H1 (cell line): ENCODE data around the gene EYA2. TPM values are rescaled to one million over a fixed set of nuclear protein-coding genes. Genes with fewer than 3 reads are reported as not detected.
A peak's percentile ranks its signal among the peaks of the same experiment; 100 is the strongest.

Source experiments
- CTCF ChIA-PET: fragments of 300-600 bp; sonication (Branson Sonifier 250); formaldehyde crosslinking; loops from one replicate; lab custom pipeline; 2021; ENCODE audit not compliant: partially characterized antibody; lab: Charles Lee
- POLR2A ChIA-PET: fragments of 300-600 bp; sonication (Branson Sonifier 250); formaldehyde crosslinking; loops from one replicate; lab custom pipeline; 2021; ENCODE audit warnings: inconsistent platforms; ENCODE audit not compliant: partially characterized antibody; lab: Charles Lee
- DNase-seq, 2 experiments: peaks; one replicate each; pipeline versions ENCODE4 v3.0.0 to v3.0.0-alpha.2; 2010 to 2022; ENCODE audit warnings: low spot score in 2 of 2, low read depth in 1 of 2, mixed read lengths in 1 of 2
- FAIRE-seq: peaks from 2 replicates; lab custom pipeline; 2011; peaks lifted over from hg19 to GRCh38; lab: Jason Lieb, UNC
- H2AFZ ChIP-seq: 2 replicates; pipeline ENCODE4 v1.8.1; 2012; ENCODE audit warnings: low read length, inconsistent platforms
- H2AK5ac ChIP-seq: 2 replicates; pipeline ENCODE4 v1.6.1; 2013; ENCODE audit warnings: low read depth, low read length
- H2BK120ac ChIP-seq: replicated peaks from 2 replicates; pipeline ENCODE3; 2013; ENCODE audit warnings: low read depth, low read length, inconsistent platforms
- H2BK12ac ChIP-seq: 2 replicates; pipeline ENCODE4 v1.6.1; 2013; ENCODE audit warnings: low read depth, low read length
- H2BK15ac ChIP-seq: 2 replicates; pipeline ENCODE4 v1.6.1; 2013; ENCODE audit warnings: low read length
- H2BK20ac ChIP-seq: 2 replicates; pipeline ENCODE4 v1.6.1; 2013; ENCODE audit warnings: low read length
- H2BK5ac ChIP-seq: 2 replicates; pipeline ENCODE4 v1.6.1; 2013; ENCODE audit warnings: low read depth, low read length
- H3K14ac ChIP-seq: 2 replicates; pipeline ENCODE4 v1.6.1; 2013; ENCODE audit warnings: inconsistent platforms; ENCODE audit not compliant: insufficient read length
- H3K18ac ChIP-seq: 2 replicates; pipeline ENCODE4 v1.6.1; 2013; ENCODE audit warnings: low read length; ENCODE audit errors: extremely low read depth
- H3K23ac ChIP-seq: 2 replicates; pipeline ENCODE4 v1.6.1; 2013; ENCODE audit warnings: inconsistent platforms; ENCODE audit not compliant: insufficient read length
- H3K23me2 ChIP-seq: 2 replicates; pipeline ENCODE4 v1.6.1; 2013; ENCODE audit warnings: low read depth, low read length
- H3K27ac ChIP-seq: 2 replicates; pipeline ENCODE4 v1.6.1; 2011; ENCODE audit warnings: low read depth, low read length, inconsistent platforms
- H3K27me3 ChIP-seq, 4 experiments: replicated peaks in 1 of 4; 1 replicate in 1 of 4; 2 replicates in 3 of 4; pipeline versions ENCODE4 v1.6.1 to v1.8.1; 2011 to 2013; ENCODE audit warnings: low read length in 3 of 4, mild to moderate bottlenecking in 3 of 4, inconsistent platforms in 2 of 4, mixed read lengths in 2 of 4, moderate library complexity in 1 of 4; ENCODE audit not compliant: control insufficient read depth in 3 of 4, insufficient read depth in 3 of 4; ENCODE audit errors: extremely low read depth in 1 of 4
- H3K36me3 ChIP-seq, 4 experiments: 2 replicates each; pipeline versions ENCODE4 v1.6.1 to v1.8.1; 2011 to 2013; ENCODE audit warnings: mild to moderate bottlenecking in 4 of 4, low read length in 3 of 4, moderate library complexity in 2 of 4, control low read depth in 1 of 4, inconsistent platforms in 1 of 4; ENCODE audit not compliant: insufficient read depth in 4 of 4, control insufficient read depth in 2 of 4
- H3K4ac ChIP-seq: replicated peaks from 2 replicates; pipeline ENCODE3; 2013; ENCODE audit warnings: low read length, low read depth, mixed read lengths, inconsistent platforms; ENCODE audit not compliant: insufficient read length
- H3K4me1 ChIP-seq, 4 experiments: replicated peaks in 1 of 4; 1 replicate in 1 of 4; 2 replicates in 3 of 4; pipeline versions ENCODE4 v1.6.1 to v1.8.1; 2011 to 2013; ENCODE audit warnings: low read length in 3 of 4, inconsistent platforms in 2 of 4, mixed read lengths in 1 of 4; ENCODE audit not compliant: insufficient read depth in 4 of 4, control insufficient read depth in 3 of 4
- H3K4me2 ChIP-seq, 2 experiments: 2 replicates each; pipeline versions ENCODE4 v1.6.1 to v1.8.1; 2011 to 2013; ENCODE audit warnings: low read depth in 2 of 2, low read length in 2 of 2, control low read depth in 1 of 2, inconsistent platforms in 1 of 2, mild to moderate bottlenecking in 1 of 2; ENCODE audit not compliant: insufficient read depth in 1 of 2
- H3K4me3 ChIP-seq, 4 experiments: fragments of 200-600, 300-600 bp in 1 of 4; sonication (generic), shearing (Covaris generic), sonication (Bioruptor Twin) in 1 of 4; 2 replicates each; pipeline versions ENCODE4 v1.5.1 to v1.8.1; 2011 to 2016; ENCODE audit warnings: low read length in 4 of 4, low read depth in 3 of 4, control low read depth in 2 of 4, inconsistent platforms in 2 of 4, mild to moderate bottlenecking in 2 of 4, mixed read lengths in 1 of 4, moderate library complexity in 1 of 4; ENCODE audit not compliant: insufficient read depth in 2 of 4; ENCODE audit errors: extremely low read depth in 1 of 4
- H3K56ac ChIP-seq: replicated peaks from 2 replicates; pipeline ENCODE3; 2013; ENCODE audit warnings: low read depth, mild to moderate bottlenecking, mixed read lengths, low read length, inconsistent platforms; ENCODE audit not compliant: insufficient read length
- H3K79me1 ChIP-seq: 2 replicates; pipeline ENCODE4 v1.6.1; 2013; ENCODE audit warnings: low read depth, low read length, control low read depth
- H3K79me2 ChIP-seq, 2 experiments: 2 replicates each; pipeline versions ENCODE4 v1.6.1 to v1.8.1; 2012 to 2013; ENCODE audit warnings: low read length in 2 of 2, mild to moderate bottlenecking in 2 of 2, inconsistent platforms in 1 of 2; ENCODE audit not compliant: insufficient read depth in 2 of 2, control insufficient read depth in 1 of 2
- H3K9ac ChIP-seq, 4 experiments: replicated peaks in 1 of 4; 1 replicate in 1 of 4; 2 replicates in 3 of 4; pipeline versions ENCODE4 v1.6.1 to v1.8.1; 2011 to 2013; ENCODE audit warnings: low read depth in 3 of 4, low read length in 3 of 4, control low read depth in 2 of 4, mild to moderate bottlenecking in 2 of 4, moderate library complexity in 2 of 4, inconsistent platforms in 1 of 4; ENCODE audit errors: extremely low read depth in 1 of 4
- H3K9me3 ChIP-seq, 2 experiments: 2 replicates each; pipeline versions ENCODE4 v1.6.1 to v1.8.1; 2012 to 2013; ENCODE audit warnings: mild to moderate bottlenecking in 2 of 2, moderate library complexity in 2 of 2, control low read depth in 1 of 2, inconsistent platforms in 1 of 2, low read depth in 1 of 2, low read length in 1 of 2, mixed read lengths in 1 of 2; ENCODE audit not compliant: insufficient read depth in 2 of 2
- H4K20me1 ChIP-seq, 2 experiments: replicated peaks in 1 of 2; 2 replicates each; pipeline versions ENCODE3 to v1.8.1; 2011 to 2013; ENCODE audit warnings: inconsistent platforms in 2 of 2, low read length in 2 of 2, mild to moderate bottlenecking in 1 of 2; ENCODE audit not compliant: insufficient read depth in 2 of 2, control insufficient read depth in 1 of 2
- H4K5ac ChIP-seq: 2 replicates; pipeline ENCODE4 v1.6.1; 2013; ENCODE audit warnings: low read length, low read depth, mixed read lengths, inconsistent platforms; ENCODE audit not compliant: insufficient read length
- H4K8ac ChIP-seq: 2 replicates; pipeline ENCODE4 v1.8.0; 2013; ENCODE audit warnings: mild to moderate bottlenecking, moderate library complexity, low read length, inconsistent platforms; ENCODE audit not compliant: insufficient read depth; ENCODE audit errors: extremely low read depth
- H4K91ac ChIP-seq: replicated peaks from 2 replicates; pipeline ENCODE3; 2013; ENCODE audit warnings: low read length, mixed read lengths, inconsistent platforms; ENCODE audit not compliant: insufficient read length
- ASH2L ChIP-seq: fragments of 200-600, 300-600 bp; sonication (generic); IDR thresholded peaks from one replicate; pipeline ENCODE4 v1.7.1; 2017; ENCODE audit warnings: low read length
- CBX5 ChIP-seq: fragments of 300-800, 300-1000 bp; sonication (generic); IDR thresholded peaks from 2 replicates; pipeline ENCODE4 v1.7.1; 2016; ENCODE audit warnings: antibody characterized with exemption, low read length, low read depth
- CHD1 ChIP-seq: IDR thresholded peaks from 2 replicates; pipeline ENCODE4 v1.6.1; 2012; ENCODE audit warnings: low read depth, low read length, improper control_type of control experiment
- FOSL1 ChIP-seq: IDR thresholded peaks from 2 replicates; pipeline ENCODE4 v1.6.1; 2011; ENCODE audit warnings: mild to moderate bottlenecking, low read depth, low read length, moderate library complexity; ENCODE audit not compliant: insufficient read depth
- HDAC2 ChIP-seq, 2 experiments: fragments of 300-600 bp in 1 of 2; sonication (generic) in 1 of 2; IDR thresholded peaks; 2 replicates each; pipeline ENCODE4 v1.6.1; 2011 to 2012; ENCODE audit warnings: low read depth in 2 of 2, low read length in 2 of 2, mild to moderate bottlenecking in 2 of 2, moderate library complexity in 2 of 2, borderline replicate concordance in 1 of 2, inconsistent platforms in 1 of 2
- KDM1A ChIP-seq: fragments of 200-600, 300-600 bp; sonication (generic); IDR thresholded peaks from 2 replicates; pipeline ENCODE4 v1.7.1; 2016; ENCODE audit warnings: mild to moderate bottlenecking, low read length, borderline replicate concordance
- KDM5A ChIP-seq: fragments of 200-600 bp; IDR thresholded peaks from 2 replicates; pipeline ENCODE4 v1.7.1; 2012; ENCODE audit warnings: mild to moderate bottlenecking, low read length, inconsistent platforms, mixed read lengths
- RAD21 ChIP-seq, 2 experiments: IDR thresholded peaks in 1 of 2; conservative IDR thresholded peaks in 1 of 2; 2 replicates each; pipeline ENCODE4 v1.6.1; 2011; ENCODE audit warnings: low read depth in 2 of 2, low read length in 2 of 2, improper control_type of control experiment in 1 of 2, inconsistent platforms in 1 of 2, mild to moderate bottlenecking in 1 of 2, moderate library complexity in 1 of 2
- SUZ12 ChIP-seq: fragments of 200-600 bp; sonication (generic); IDR thresholded peaks from 2 replicates; pipeline ENCODE4 v1.6.1; 2012; ENCODE audit warnings: mild to moderate bottlenecking, inconsistent platforms, low read length, moderate library complexity, mixed read lengths
- TAF1 ChIP-seq: IDR thresholded peaks from 2 replicates; pipeline ENCODE4 v1.6.1; 2011; ENCODE audit warnings: mild to moderate bottlenecking, low read depth, low read length
- WGBS, 2 experiments: shearing (Covaris generic) in 1 of 2; methylation state at CpG; one replicate each; pipeline versions ENCODE4 v1.1.6 to v1.1.7; 2013 to 2015; ENCODE audit warnings: low lambda C conversion rate in 2 of 2, mixed read lengths in 2 of 2, inconsistent platforms in 1 of 2, low coverage in 1 of 2, missing lambda C conversion rate in 1 of 2; ENCODE audit not compliant: insufficient replicate concordance in 2 of 2, insufficient coverage in 1 of 2, insufficient read length in 1 of 2; ENCODE audit errors: extremely low coverage in 1 of 2, missing lambda C conversion rate in 1 of 2; 5-methylcytosine and 5-hydroxymethylcytosine counted together
- polyA plus RNA-seq, 7 experiments: library from polyadenylated mRNA; depleted of rRNA in 3 of 7; stranded (reverse) in 5 of 7; unstranded in 2 of 7; fragments of >200 nt in 5 of 7; fragments of 200-250 nt in 2 of 7; gene quantifications; 1 replicate in 5 of 7; 2 replicates in 1 of 7; 4 replicates in 1 of 7; pipeline versions ENCODE4 v1.2.1 to v1.2.3, GENCODE V29; 2011 to 2013; ENCODE audit warnings: missing spikeins in 2 of 7, mixed read lengths in 2 of 7
- total RNA-seq: library from RNA; stranded (reverse); fragmentation: NEBNext Ultra II Directional; extraction: Animal tissue kit (Norgen Biotek cat#: 25700); gene quantifications from 2 replicates; pipeline ENCODE4 v1.2.1, GENCODE V29; 2021
- TF ChIP-seq, protein P1 (sequence below): IDR thresholded peaks from 2 replicates; pipeline ENCODE4 v1.6.1; 2011; ENCODE audit warnings: low read length, improper control_type of control experiment

EYA2 gene
- total and polyA plus RNA-seq, 2 of the 8 experiments (the other 6 are each of a cell fraction or from before 2014, with no cell fraction given), result 1.6 to 1.7 TPM

DNA sequence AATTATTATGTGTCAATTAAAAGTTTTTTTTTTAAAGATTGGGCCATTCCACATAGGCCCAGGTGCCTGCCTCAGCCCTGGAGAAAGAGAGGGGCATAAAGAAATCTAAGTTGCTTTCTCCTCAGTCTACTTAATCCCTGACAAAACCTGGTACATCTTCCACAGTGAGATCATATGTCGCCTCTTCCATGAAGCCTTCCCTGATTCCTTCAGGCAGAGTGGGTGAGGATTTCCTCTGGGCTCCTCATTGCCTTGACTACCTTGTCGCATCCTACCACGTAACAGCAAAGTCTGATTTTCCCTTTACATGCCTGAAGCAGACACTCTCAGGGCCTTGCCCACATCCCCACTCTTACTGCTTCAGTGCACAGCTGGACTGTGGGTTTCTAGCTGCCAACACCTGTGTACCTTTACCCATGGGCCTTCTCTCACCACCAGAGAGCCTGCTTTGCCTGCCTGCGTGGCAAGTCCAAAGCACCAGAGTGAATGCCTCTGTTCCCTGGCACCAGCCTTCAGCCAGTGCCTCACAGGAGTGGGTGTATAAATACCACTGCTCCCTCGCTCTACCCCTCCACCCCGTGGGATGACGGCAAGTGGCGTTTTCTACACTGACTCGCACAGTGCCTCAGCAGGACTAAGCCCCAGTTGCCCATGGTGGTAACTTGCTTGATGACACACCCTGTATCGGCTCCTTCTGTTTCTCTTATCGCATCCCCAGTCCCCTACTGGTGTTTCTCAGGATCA, 68.0 kb downstream of the EYA2 start:
- Histone ChIP-seq H3K9me3 (no peaks in the 10 kb centered on the region), H3K4me2 (no peak overlapping the region), H3K79me2 (no peaks in the 10 kb centered on the region), H3K56ac (no peak overlapping the region), H3K23me2 (no peaks in the 10 kb centered on the region), H2BK15ac (no peak overlapping the region), H3K36me3 (no peaks in the 10 kb centered on the region), H3K18ac (no peak overlapping the region), H2BK12ac (0 out of 2 replicates have a peak overlapping the region, but pooled peaks have one; percentile 23), H4K8ac (no peak overlapping the region), H3K27me3 (no peaks in the 10 kb centered on the region), H2AK5ac (no peak overlapping the region), H4K5ac (no peak overlapping the region), H3K4me1 (peaks cover 0 to 5% (median 1%) of the 10 kb centered on the region in 4 experiments; a peak in 1 of 7 replicates), H4K91ac (no peak overlapping the region), H3K23ac (no peak overlapping the region), H4K20me1 (no peaks in the 10 kb centered on the region), H2AFZ (no peak overlapping the region), H3K14ac (no peak overlapping the region), H3K27ac (no peak overlapping the region), H3K9ac (no peak overlapping the region), H2BK20ac (0 out of 2 replicates have a peak overlapping the region, but pooled peaks have one; percentile 82), H3K79me1 (no peaks in the 10 kb centered on the region), H3K4ac (no peak overlapping the region), H3K4me3 (no peak overlapping the region), H2BK120ac (no peak overlapping the region), H2BK5ac (no peak overlapping the region)
- DNase-seq (no peak), FAIRE-seq (no peak)
- POLR2A ChIA-PET, result no interaction called here
- WGBS, 2 experiments, result 77% methylated on average over 11 of the region's 11 CpGs; no CpG with 5 or more reads in 1 of the 2 experiments
- CTCF ChIA-PET, result interaction anchor here (1.6 kb wide), 1 partner anchor 17 kb away, joined by 5 read pairs; no protein-coding TSS in a partner anchor
- TF ChIP-seq, protein P1, sequence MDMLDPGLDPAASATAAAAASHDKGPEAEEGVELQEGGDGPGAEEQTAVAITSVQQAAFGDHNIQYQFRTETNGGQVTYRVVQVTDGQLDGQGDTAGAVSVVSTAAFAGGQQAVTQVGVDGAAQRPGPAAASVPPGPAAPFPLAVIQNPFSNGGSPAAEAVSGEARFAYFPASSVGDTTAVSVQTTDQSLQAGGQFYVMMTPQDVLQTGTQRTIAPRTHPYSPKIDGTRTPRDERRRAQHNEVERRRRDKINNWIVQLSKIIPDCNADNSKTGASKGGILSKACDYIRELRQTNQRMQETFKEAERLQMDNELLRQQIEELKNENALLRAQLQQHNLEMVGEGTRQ, result no peak
- TF ChIP-seq RAD21 (IDR thresholded peaks at IDR 0.05 in 1 of 2, conservative IDR thresholded peaks at IDR 0.05 in 1 of 2; ENCODE audit: low read depth in 2 of 2, low read length in 2 of 2) (no peak), HDAC2 (IDR thresholded peaks at IDR 0.05; ENCODE audit: borderline replicate concordance in 1 of 2, low read depth in 2 of 2, low read length in 2 of 2) (no peak), CHD1 (no peak), KDM1A (no peak), KDM5A (no peak), TAF1 (no peak), CBX5 (no peak), SUZ12 (no peak), FOSL1 (no peak), ASH2L (no peak)
